MCF 10A (cell line): ENCODE measurements around the gene ST6GALNAC2. TPM values are rescaled to one million over a fixed set of nuclear protein-coding genes. Genes with fewer than 3 reads are reported as not detected.

Experiments
- BruUV-seq: library from RNA; stranded (reverse); fragments of 400-500 nt; replicated peaks from 2 replicates; lab custom pipeline; 2021; lab: Mats Ljungman, UMichigan
- CTCF ChIA-PET: fragments of 300-600 bp; sonication (Branson Sonifier 250); formaldehyde crosslinking; extraction: SDS; loops from one replicate; lab custom pipeline; 2021; ENCODE audit warnings: antibody characterized with exemption, inconsistent platforms; lab: Yijun Ruan, JAX
- POLR2A ChIA-PET: fragments of 300-600, 350-650 bp; sonication (Branson Sonifier 250); formaldehyde crosslinking; extraction: SDS; loops from one replicate; lab custom pipeline; 2020; ENCODE audit warnings: antibody characterized with exemption, inconsistent platforms; lab: Yijun Ruan, JAX
- DNase-seq: peaks from one replicate; pipeline ENCODE4 v3.0.0-alpha.2; 2018; ENCODE audit not compliant: unreplicated experiment
- H3K27ac Mint-ChIP-seq: one replicate; pipeline ENCODE4 v1.8.0; 2022; ENCODE audit warnings: mild to moderate bottlenecking, low read depth, mixed read lengths; ENCODE audit not compliant: unreplicated experiment
- H3K27me3 Mint-ChIP-seq: one replicate; pipeline ENCODE4 v1.8.0; 2022; ENCODE audit warnings: mixed read lengths; ENCODE audit not compliant: insufficient read depth, unreplicated experiment
- H3K36me3 Mint-ChIP-seq: one replicate; pipeline ENCODE4 v1.8.0; 2022; ENCODE audit warnings: mild to moderate bottlenecking, moderate library complexity, mixed read lengths; ENCODE audit not compliant: insufficient read depth, unreplicated experiment
- H3K4me1 Mint-ChIP-seq: one replicate; pipeline ENCODE4 v1.8.0; 2022; ENCODE audit warnings: mixed read lengths; ENCODE audit not compliant: insufficient read depth, unreplicated experiment
- H3K4me3 Mint-ChIP-seq: one replicate; pipeline ENCODE4 v1.8.0; 2022; ENCODE audit warnings: mild to moderate bottlenecking, moderate library complexity, mixed read lengths; ENCODE audit not compliant: unreplicated experiment
- H3K9me3 Mint-ChIP-seq: one replicate; pipeline ENCODE4 v1.8.0; 2022; ENCODE audit warnings: mixed read lengths; ENCODE audit not compliant: unreplicated experiment
- CTCF ChIP-seq: fragments of 200-600 bp; IDR thresholded peaks from one replicate; pipeline ENCODE4 v1.8.0; 2022; ENCODE audit warnings: antibody characterized with exemption, mild to moderate bottlenecking; ENCODE audit not compliant: unreplicated experiment
- intact Hi-C: fragments of 100-400 bp; cut with micrococcal nuclease; formaldehyde crosslinking; loops from 2 replicates; pipeline ENCODE4 v1.14.1; 2022
- total RNA-seq: library from RNA; stranded (reverse); gene quantifications from 2 replicates; pipeline ENCODE4 v1.2.3, GENCODE V29; 2022

ST6GALNAC2 gene
- total RNA-seq, 1 experiment from 2014 or later = 7.7 TPM

- CTCF ChIA-PET = interaction anchor here (0.8 to 1.2 kb wide), 2 partner anchors 23 to 42 kb away, joined by 3 to 4 read pairs; no protein-coding TSS in a partner anchor
- TF ChIP-seq CTCF = no peak
- peak; percentile 60 for DNase-seq
- Mint-ChIP-seq H3K9me3 (no peaks in the 10 kb centered on the region), H3K27me3 (no peaks in the 10 kb centered on the region), H3K27ac (peak overlapping the region; percentile 10), H3K36me3 (peaks cover 5% of the 10 kb centered on the region), H3K4me1 (peaks cover 19% of the 10 kb centered on the region), H3K4me3 (peak overlapping the region; percentile 3)
- intact Hi-C loops = no loop called here
- no TSS peak for BruUV-seq
- POLR2A ChIA-PET = interaction anchor here (0.9 to 8.0 kb wide), 7 partner anchors 10 to 41 kb away, joined by 3 to 171 read pairs (median 8); no protein-coding TSS in a partner anchor
Measured at GRCh38 chr17:76582660-76583059, 3.0 kb downstream of the ST6GALNAC2 start.

- ChIA-PET CTCF (interaction anchor here (2.0 kb wide), 1 partner anchor 42 kb away, joined by 14 read pairs; no protein-coding TSS in a partner anchor), POLR2A (interaction anchor here (0.6 to 8.0 kb wide), 8 partner anchors 12 to 154 kb away, joined by 3 to 171 read pairs (median 6); no protein-coding TSS in a partner anchor)
- TF ChIP-seq CTCF = no peak
- intact Hi-C loops = no loop called here
- no peaks in the 10 kb centered on the region for H3K9me3 Mint-ChIP-seq
- H3K4me1 Mint-ChIP-seq = peaks cover 14% of the 10 kb centered on the region
- BruUV-seq = no TSS peak
- DNase-seq = no peak
- no peak overlapping the region for H3K4me3 Mint-ChIP-seq
- H3K27ac Mint-ChIP-seq = no peak overlapping the region
- H3K36me3 Mint-ChIP-seq = peaks cover 5% of the 10 kb centered on the region
- H3K27me3 Mint-ChIP-seq = no peaks in the 10 kb centered on the region
Measured at GRCh38 chr17:76581515-76581914, 4.1 kb downstream of the ST6GALNAC2 start.

- BruUV-seq = no TSS peak
- Mint-ChIP-seq H3K36me3 (peaks cover 2% of the 10 kb centered on the region), H3K9me3 (no peaks in the 10 kb centered on the region), H3K27me3 (no peaks in the 10 kb centered on the region), H3K27ac (no peak overlapping the region), H3K4me1 (peaks cover 14% of the 10 kb centered on the region), H3K4me3 (no peak overlapping the region)
- DNase-seq = no peak
- ChIA-PET POLR2A (interaction anchor here (1.2 to 8.0 kb wide), 3 partner anchors 13 to 45 kb away, joined by 5 to 171 read pairs (median 24); no protein-coding TSS in a partner anchor), CTCF (interaction anchor here (0.6 to 2.0 kb wide), 6 partner anchors 13 to 48 kb away, joined by 3 to 14 read pairs (median 4); no protein-coding TSS in a partner anchor)
- intact Hi-C loops = no loop called here
- no peak for TF ChIP-seq CTCF
Measured at GRCh38 chr17:76579281-76579680, 6.4 kb downstream of the ST6GALNAC2 start.

- no peak for TF ChIP-seq CTCF
- no TSS peak for BruUV-seq
- Mint-ChIP-seq H3K4me1 (peaks cover 14% of the 10 kb centered on the region), H3K36me3 (no peaks in the 10 kb centered on the region), H3K9me3 (no peaks in the 10 kb centered on the region), H3K4me3 (no peak overlapping the region), H3K27ac (no peak overlapping the region), H3K27me3 (no peaks in the 10 kb centered on the region)
- CTCF ChIA-PET = interaction anchor here (0.7 to 1.2 kb wide), 4 partner anchors 8 to 463 kb away, joined by 3 to 5 read pairs (median 4); no protein-coding TSS in a partner anchor
- intact Hi-C loops = no loop called here
- POLR2A ChIA-PET = interaction anchor here (0.5 to 2.9 kb wide), 8 partner anchors 9 to 1538 kb away, joined by 3 to 24 read pairs (median 4); a partner anchor contains a TSS
- DNase-seq = no peak
Measured at GRCh38 chr17:76578376-76578775, 7.3 kb downstream of the ST6GALNAC2 start.
